NB4 (cell line): ENCODE data around the gene PNISR.
"Not testable (repeated sequence)": the region's sequence is repeated elsewhere in the genome, so short reads cannot be mapped to it uniquely, and the experiment has no call there.

Experiments used
- DNase-seq: peaks from one replicate; pipeline ENCODE4 v3.0.0; 2010; ENCODE audit warnings: low read depth
- H3K4me3 ChIP-seq: one replicate; pipeline ENCODE4 v1.5.1; 2011; ENCODE audit warnings: mild to moderate bottlenecking, low read depth, low read length, moderate library complexity
- CTCF ChIP-seq: IDR thresholded peaks from one replicate; pipeline ENCODE4 v1.5.1; 2012; ENCODE audit warnings: low read depth, low read length
- MAX ChIP-seq: IDR thresholded peaks from 2 replicates; pipeline ENCODE4 v1.6.1; 2011; ENCODE audit warnings: low read depth, low read length
- MYC ChIP-seq: IDR thresholded peaks from 2 replicates; pipeline ENCODE4 v1.6.1; 2011; ENCODE audit warnings: low read depth, low read length
- POLR2A ChIP-seq: IDR thresholded peaks from 2 replicates; pipeline ENCODE4 v1.6.1; 2011; ENCODE audit warnings: mild to moderate bottlenecking; ENCODE audit not compliant: insufficient read length; ENCODE audit errors: extremely low read depth

PNISR gene, protein sequence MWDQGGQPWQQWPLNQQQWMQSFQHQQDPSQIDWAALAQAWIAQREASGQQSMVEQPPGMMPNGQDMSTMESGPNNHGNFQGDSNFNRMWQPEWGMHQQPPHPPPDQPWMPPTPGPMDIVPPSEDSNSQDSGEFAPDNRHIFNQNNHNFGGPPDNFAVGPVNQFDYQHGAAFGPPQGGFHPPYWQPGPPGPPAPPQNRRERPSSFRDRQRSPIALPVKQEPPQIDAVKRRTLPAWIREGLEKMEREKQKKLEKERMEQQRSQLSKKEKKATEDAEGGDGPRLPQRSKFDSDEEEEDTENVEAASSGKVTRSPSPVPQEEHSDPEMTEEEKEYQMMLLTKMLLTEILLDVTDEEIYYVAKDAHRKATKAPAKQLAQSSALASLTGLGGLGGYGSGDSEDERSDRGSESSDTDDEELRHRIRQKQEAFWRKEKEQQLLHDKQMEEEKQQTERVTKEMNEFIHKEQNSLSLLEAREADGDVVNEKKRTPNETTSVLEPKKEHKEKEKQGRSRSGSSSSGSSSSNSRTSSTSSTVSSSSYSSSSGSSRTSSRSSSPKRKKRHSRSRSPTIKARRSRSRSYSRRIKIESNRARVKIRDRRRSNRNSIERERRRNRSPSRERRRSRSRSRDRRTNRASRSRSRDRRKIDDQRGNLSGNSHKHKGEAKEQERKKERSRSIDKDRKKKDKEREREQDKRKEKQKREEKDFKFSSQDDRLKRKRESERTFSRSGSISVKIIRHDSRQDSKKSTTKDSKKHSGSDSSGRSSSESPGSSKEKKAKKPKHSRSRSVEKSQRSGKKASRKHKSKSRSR

DNA sequence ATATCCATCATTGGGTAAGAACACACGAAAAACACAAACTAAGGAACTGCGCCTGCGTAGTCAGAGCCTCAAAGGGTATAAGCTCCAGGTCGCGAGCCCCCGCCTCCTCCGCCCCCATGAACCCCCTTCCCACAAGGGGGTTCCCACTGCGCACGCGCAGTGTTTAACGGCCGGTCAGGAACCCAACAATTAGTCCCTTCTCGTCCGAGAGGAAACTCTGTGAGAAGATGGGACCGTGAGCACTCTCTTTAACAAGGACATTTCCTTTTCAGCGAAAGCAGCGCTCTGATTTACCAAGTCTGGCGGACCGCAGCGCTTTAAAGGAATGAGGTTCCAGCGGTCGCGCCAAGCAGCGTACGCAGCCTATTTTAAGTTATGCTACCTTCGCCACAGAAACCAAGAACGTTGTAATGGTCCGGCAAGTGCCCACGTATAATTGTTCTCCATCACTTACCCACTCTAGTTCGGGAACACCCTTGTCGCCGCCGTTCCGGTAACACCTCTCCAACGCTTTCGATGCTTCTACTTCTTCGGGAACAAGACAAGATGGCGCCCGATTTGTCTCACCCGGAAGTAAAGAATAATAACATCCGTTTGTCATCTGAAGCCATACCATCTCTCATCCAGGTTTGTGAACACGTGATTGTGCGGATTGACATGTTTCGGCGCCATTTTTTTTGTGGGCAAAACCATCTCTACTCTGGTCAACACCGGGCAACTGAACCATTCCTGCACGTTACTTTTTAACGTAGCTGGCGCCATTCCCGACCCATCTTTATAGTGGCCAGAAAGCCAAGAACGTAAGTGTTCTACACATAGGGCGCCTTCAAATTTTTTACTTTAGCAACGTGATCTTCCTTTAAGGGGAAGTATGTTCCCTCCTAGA, at the start of gene PNISR:
Gene PNISR, minus strand, starts transcription at position 548 of the 886 bp plus-strand sequence. CDS start 10,649 bp downstream, outside the sequence.
- TF ChIP-seq MYC (peak; percentile 97), CTCF (no peak), MAX (peak; percentile 99), POLR2A (peak; percentile 89)
- peak; percentile 99 for DNase-seq
- H3K4me3 ChIP-seq: peak within 1 kb of the TSS; percentile 98

- H3K4me3 ChIP-seq: no peak overlapping the region
- DNase-seq: no peak
- TF ChIP-seq CTCF (no peak), MAX (no peak), POLR2A (no peak), MYC (no peak)
Measured at GRCh38 chr6:99473730-99474129, 48.6 kb upstream of the PNISR start.

DNA sequence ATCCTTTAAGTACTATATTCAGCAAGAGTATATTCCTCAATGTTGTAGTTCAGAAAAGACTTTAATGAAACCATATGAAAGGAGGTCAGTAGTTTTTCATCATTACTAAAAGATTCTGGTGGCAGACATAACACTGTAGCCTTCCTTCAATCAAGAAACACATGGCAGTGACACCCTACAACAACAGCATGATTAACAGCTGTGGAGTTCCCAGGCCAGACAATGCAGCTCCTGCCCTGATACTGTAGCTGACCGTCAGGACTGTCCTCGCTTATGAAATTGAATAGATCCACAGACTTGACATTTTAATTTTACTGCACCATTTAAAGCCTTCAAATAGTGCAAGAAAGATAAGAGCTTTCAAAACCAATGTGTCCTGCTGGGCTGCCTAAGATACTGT, 46.5 kb upstream of the PNISR start:
- no peak for DNase-seq
- no peak for TF ChIP-seq MAX
- TF ChIP-seq CTCF: no peak
- TF ChIP-seq POLR2A: no peak
- no peak for TF ChIP-seq MYC
- no peak overlapping the region for H3K4me3 ChIP-seq

- no peak for TF ChIP-seq MAX
- peak; percentile 52 for TF ChIP-seq CTCF
- H3K4me3 ChIP-seq: no peak overlapping the region
- peak; percentile 45 for DNase-seq
Measured at GRCh38 chr6:99467509-99468106, 42.5 kb upstream of the PNISR start.

GRCh38 chr6:99459133-99459532, 34.0 kb upstream of the PNISR start:
- H3K4me3 ChIP-seq: not testable (repeated sequence)

More at GRCh38 chr6:99459133-99459532, 34.0 kb upstream of the PNISR start:
- DNase-seq: not testable (repeated sequence)
